Measurements from ENCODE around the gene CHCHD6. TPM values are rescaled to one million over a fixed set of nuclear protein-coding genes. Genes with fewer than 3 reads are reported as not detected.

CHCHD6 gene
- total RNA-seq, 1 experiment from 2014 or later = 40.9 TPM

DNA sequence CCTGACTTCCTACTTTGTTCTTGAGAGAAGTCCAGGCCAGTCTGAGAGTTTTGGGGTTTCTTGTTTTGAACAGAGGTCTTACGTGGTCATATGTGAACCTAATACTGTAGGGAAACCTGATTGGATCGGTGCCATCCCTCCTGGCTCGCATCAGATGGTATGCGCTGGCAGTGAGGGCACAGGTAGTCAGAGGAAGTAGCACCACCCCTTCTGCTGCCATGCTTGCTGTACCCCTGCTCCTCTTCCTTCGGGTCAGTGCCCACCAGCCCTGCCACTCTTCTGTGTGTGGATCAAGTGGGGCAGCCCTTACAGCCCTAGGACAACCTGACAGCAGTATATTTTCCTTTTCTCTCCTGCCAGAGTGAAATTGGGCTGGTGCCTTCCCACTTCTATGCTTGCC is 39.7 kb downstream of the CHCHD6 start (continued):
- TF ChIP-seq ESRRA (CRISPR knock-in tag; IDR thresholded peaks at IDR 0.05; ENCODE audit: borderline replicate concordance) (no peak), STAT6 (CRISPR knock-in tag; conservative IDR thresholded peaks at IDR 0.05; ENCODE audit: low read depth) (no peak), ETV6 (CRISPR knock-in tag; IDR thresholded peaks at IDR 0.05) (no peak), TCF7 (CRISPR knock-in tag; IDR thresholded peaks at IDR 0.05; ENCODE audit: low read depth) (no peak), JUN (CRISPR knock-in tag; IDR thresholded peaks at IDR 0.05) (no peak), ZNF317 (CRISPR knock-in tag; IDR thresholded peaks at IDR 0.05; ENCODE audit: borderline replicate concordance, low read depth) (no peak)
- TF ChIP-seq, protein P1, sequence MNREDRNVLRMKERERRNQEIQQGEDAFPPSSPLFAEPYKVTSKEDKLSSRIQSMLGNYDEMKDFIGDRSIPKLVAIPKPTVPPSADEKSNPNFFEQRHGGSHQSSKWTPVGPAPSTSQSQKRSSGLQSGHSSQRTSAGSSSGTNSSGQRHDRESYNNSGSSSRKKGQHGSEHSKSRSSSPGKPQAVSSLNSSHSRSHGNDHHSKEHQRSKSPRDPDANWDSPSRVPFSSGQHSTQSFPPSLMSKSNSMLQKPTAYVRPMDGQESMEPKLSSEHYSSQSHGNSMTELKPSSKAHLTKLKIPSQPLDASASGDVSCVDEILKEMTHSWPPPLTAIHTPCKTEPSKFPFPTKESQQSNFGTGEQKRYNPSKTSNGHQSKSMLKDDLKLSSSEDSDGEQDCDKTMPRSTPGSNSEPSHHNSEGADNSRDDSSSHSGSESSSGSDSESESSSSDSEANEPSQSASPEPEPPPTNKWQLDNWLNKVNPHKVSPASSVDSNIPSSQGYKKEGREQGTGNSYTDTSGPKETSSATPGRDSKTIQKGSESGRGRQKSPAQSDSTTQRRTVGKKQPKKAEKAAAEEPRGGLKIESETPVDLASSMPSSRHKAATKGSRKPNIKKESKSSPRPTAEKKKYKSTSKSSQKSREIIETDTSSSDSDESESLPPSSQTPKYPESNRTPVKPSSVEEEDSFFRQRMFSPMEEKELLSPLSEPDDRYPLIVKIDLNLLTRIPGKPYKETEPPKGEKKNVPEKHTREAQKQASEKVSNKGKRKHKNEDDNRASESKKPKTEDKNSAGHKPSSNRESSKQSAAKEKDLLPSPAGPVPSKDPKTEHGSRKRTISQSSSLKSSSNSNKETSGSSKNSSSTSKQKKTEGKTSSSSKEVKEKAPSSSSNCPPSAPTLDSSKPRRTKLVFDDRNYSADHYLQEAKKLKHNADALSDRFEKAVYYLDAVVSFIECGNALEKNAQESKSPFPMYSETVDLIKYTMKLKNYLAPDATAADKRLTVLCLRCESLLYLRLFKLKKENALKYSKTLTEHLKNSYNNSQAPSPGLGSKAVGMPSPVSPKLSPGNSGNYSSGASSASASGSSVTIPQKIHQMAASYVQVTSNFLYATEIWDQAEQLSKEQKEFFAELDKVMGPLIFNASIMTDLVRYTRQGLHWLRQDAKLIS (CRISPR knock-in tag; IDR thresholded peaks at IDR 0.05; ENCODE audit: borderline replicate concordance) = no peak

- no peak for DNase-seq (ENCODE audit: low spot score)
- ChIA-PET CTCF (interaction anchor here (0.7 kb wide), 1 partner anchor 8 kb away, joined by 4 read pairs; no protein-coding TSS in a partner anchor), POLR2A (no interaction called here)
- H3K4me3 Mint-ChIP-seq = no peak overlapping the region
- H3K4me1 Mint-ChIP-seq = peaks cover 15% of the 10 kb centered on the region
- H3K9me3 Mint-ChIP-seq = no peaks in the 10 kb centered on the region
- no peak for ATAC-seq
- peaks cover 19% of the 10 kb centered on the region for H3K36me3 Mint-ChIP-seq
- no peaks in the 10 kb centered on the region for H3K27me3 Mint-ChIP-seq (ENCODE audit: low read depth)
- TF ChIP-seq HMGA2 (CRISPR knock-in tag; IDR thresholded peaks at IDR 0.05) (no peak), ZNF121 (CRISPR knock-in tag; IDR thresholded peaks at IDR 0.05) (no peak), ZNF425 (CRISPR knock-in tag; conservative IDR thresholded peaks at IDR 0.05) (no peak), GTF2I (CRISPR knock-in tag; conservative IDR thresholded peaks at IDR 0.05) (no peak)
- TF ChIP-seq, protein P2, sequence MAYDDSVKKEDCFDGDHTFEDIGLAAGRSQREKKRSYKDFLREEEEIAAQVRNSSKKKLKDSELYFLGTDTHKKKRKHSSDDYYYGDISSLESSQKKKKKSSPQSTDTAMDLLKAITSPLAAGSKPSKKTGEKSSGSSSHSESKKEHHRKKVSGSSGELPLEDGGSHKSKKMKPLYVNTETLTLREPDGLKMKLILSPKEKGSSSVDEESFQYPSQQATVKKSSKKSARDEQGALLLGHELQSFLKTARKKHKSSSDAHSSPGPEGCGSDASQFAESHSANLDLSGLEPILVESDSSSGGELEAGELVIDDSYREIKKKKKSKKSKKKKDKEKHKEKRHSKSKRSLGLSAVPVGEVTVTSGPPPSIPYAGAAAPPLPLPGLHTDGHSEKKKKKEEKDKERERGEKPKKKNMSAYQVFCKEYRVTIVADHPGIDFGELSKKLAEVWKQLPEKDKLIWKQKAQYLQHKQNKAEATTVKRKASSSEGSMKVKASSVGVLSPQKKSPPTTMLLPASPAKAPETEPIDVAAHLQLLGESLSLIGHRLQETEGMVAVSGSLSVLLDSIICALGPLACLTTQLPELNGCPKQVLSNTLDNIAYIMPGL (CRISPR knock-in tag; IDR thresholded peaks at IDR 0.05) = no peak
- H3K27ac Mint-ChIP-seq = peak overlapping the region; percentile 15; the same call in 1 of the 2 replicates
Observed at GRCh38 chr3:126745760-126746394, 41.8 kb downstream of the CHCHD6 start.

Measured in WTC11 (cell line).